Suprapubic skin (tissue), 4 donors: ENCODE results near the gene KRTAP20-1.

Experiments
- CTCF ChIP-seq, 2 donors: fragments of 200-600 bp in 1 of 2; fragments of 450-650 bp in 1 of 2; sonication (generic) in 1 of 2; IDR thresholded peaks; one replicate each; pipeline ENCODE4 v1.5.1; 2016 to 2019; ENCODE audit warnings: antibody characterized with exemption in 2 of 2, mild to moderate bottlenecking in 1 of 2, moderate library complexity in 1 of 2
- POLR2A ChIP-seq, 2 donors: fragments of 450-650 bp; IDR thresholded peaks; one replicate each; pipeline ENCODE4 v1.6.1; 2017; ENCODE audit warnings: antibody characterized with exemption in 2 of 2, mild to moderate bottlenecking in 2 of 2, moderate library complexity in 2 of 2
- POLR2AphosphoS5 ChIP-seq, 3 donors: sonication (generic); formaldehyde crosslinking; IDR thresholded peaks; one replicate each; pipeline ENCODE4 v1.6.1; 2017; ENCODE audit warnings: antibody characterized with exemption in 3 of 3

DNA sequence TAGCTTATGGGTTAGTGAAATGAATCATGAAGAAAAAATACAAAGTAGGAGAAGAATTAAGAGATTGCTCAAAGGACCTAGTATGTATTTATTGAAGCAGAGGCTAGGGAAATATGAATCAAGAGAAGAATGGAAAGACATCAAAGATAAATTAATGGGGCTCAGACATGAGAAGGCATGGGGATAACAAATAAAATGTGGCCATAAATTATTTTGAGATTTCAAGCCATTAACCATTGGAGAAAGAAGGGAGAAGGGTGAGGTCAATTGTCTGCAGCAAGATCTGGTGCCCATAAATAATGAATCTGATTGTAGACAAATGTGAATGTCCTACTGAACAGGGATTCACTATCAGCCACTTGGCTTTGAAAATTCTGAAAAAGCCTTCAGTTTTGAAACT, 36.7 kb downstream of the KRTAP20-1 start:
- TF ChIP-seq CTCF (IDR thresholded peaks at IDR 0.05) = no peak
- TF ChIP-seq POLR2AphosphoS5 (IDR thresholded peaks at IDR 0.05) = no peak
- TF ChIP-seq POLR2A (IDR thresholded peaks at IDR 0.05) = no peak
